A204.1 (cell line): ENCODE results near the gene UNC119B.

Experiments
- FAIRE-seq: peaks from 2 replicates; lab custom pipeline; 2012; peaks lifted over from hg19 to GRCh38; lab: Jason Lieb, UNC

The UNC119B gene

GRCh38 chr12:120688527-120689071 lies 21.7 kb upstream of the UNC119B start:
- FAIRE-seq, result no peak

GRCh38 chr12:120689397-120690082 lies 20.7 kb upstream of the UNC119B start:
- no peak for FAIRE-seq

GRCh38 chr12:120690083-120690450 lies 20.2 kb upstream of the UNC119B start:
- no peak for FAIRE-seq

- no peak for FAIRE-seq
These were observed 19.3 kb upstream of the UNC119B start for GRCh38 chr12:120690978-120691377.

- FAIRE-seq, result no peak
These were observed 17.7 kb upstream of the UNC119B start for GRCh38 chr12:120692524-120693033.

GRCh38 chr12:120693848-120694247 lies 16.4 kb upstream of the UNC119B start:
- no peak for FAIRE-seq

GRCh38 chr12:120696626-120697025 lies 13.6 kb upstream of the UNC119B start:
- no peak for FAIRE-seq

- no peak for FAIRE-seq
These were observed 12.9 kb upstream of the UNC119B start for GRCh38 chr12:120697344-120697743.

- FAIRE-seq, result no peak
These were observed 11.6 kb upstream of the UNC119B start for GRCh38 chr12:120698665-120699064.

GRCh38 chr12:120699553-120699952 lies 10.7 kb upstream of the UNC119B start:
- FAIRE-seq, result no peak

GRCh38 chr12:120700886-120701285 lies 9.4 kb upstream of the UNC119B start:
- FAIRE-seq, result no peak

- no peak for FAIRE-seq
These were observed 7.6 kb upstream of the UNC119B start for GRCh38 chr12:120702637-120703036.

GRCh38 chr12:120703311-120703942 lies 6.8 kb upstream of the UNC119B start:
- no peak for FAIRE-seq

- no peak for FAIRE-seq
These were observed 4.6 kb upstream of the UNC119B start for GRCh38 chr12:120705618-120706017.

GRCh38 chr12:120706029-120706428 lies 4.2 kb upstream of the UNC119B start:
- no peak for FAIRE-seq

- FAIRE-seq, result no peak
These were observed 1.6 kb upstream of the UNC119B start for GRCh38 chr12:120708651-120709050.

GRCh38 chr12:120710805-120711296 lies 593 bp downstream of the UNC119B start:
- no peak for FAIRE-seq

- FAIRE-seq, result no peak
These were observed 1.2 kb downstream of the UNC119B start for GRCh38 chr12:120711411-120711810.

- FAIRE-seq, result no peak
These were observed 2.4 kb downstream of the UNC119B start for GRCh38 chr12:120712610-120713009.

GRCh38 chr12:120713861-120714482 lies 3.7 kb downstream of the UNC119B start:
- peak; percentile 83 for FAIRE-seq

GRCh38 chr12:120718055-120718454 lies 7.8 kb downstream of the UNC119B start:
- no peak for FAIRE-seq

GRCh38 chr12:120719072-120719471 lies 8.8 kb downstream of the UNC119B start:
- FAIRE-seq, result no peak
